HCT116 (cell line): Measurements from ENCODE around the gene SOX9. TPM values are rescaled to one million over a fixed set of nuclear protein-coding genes. Genes with fewer than 3 reads are reported as not detected.

Source experiments
- ATAC-seq: fragments of 200-7000 bp; cut with Tn5 transposase; 2 replicates; pipeline ENCODE4 v1.9.1; 2020; ENCODE audit warnings: mild to moderate bottlenecking, moderate library complexity
- BruUV-seq: library from RNA; stranded (reverse); fragments of 400-500 nt; replicated peaks from 2 replicates; lab custom pipeline; 2021; lab: Mats Ljungman, UMichigan
- CTCF ChIA-PET: fragments of 300-600 bp; sonication (Branson Sonifier 250); formaldehyde crosslinking; loops from one replicate; lab custom pipeline; 2021; ENCODE audit warnings: antibody characterized with exemption; lab: Charles Lee
- POLR2A ChIA-PET: fragments of 300-600, 350-600 bp; sonication (Branson Sonifier 250); formaldehyde crosslinking; loops from one replicate; lab custom pipeline; 2021; ENCODE audit warnings: antibody characterized with exemption; lab: Charles Lee
- RAD21 ChIA-PET, 2 experiments: fragments of 300-600 bp; sonication (Branson Sonifier 250); formaldehyde crosslinking; loops; one replicate each; lab custom pipeline; 2023; ENCODE audit warnings: low total read pairs in 2 of 2; ENCODE audit not compliant: uncharacterized antibody in 2 of 2, unreplicated experiment in 2 of 2, low non-redundant PET in 1 of 2; lab: Charles Lee
- DNase-seq: peaks from one replicate; pipeline ENCODE4 v3.0.0-alpha.2; 2010; ENCODE audit warnings: low read depth, low spot score
- H2AFZ ChIP-seq: fragments of 200-600 bp; shearing (Covaris generic), sonication (generic); 2 replicates; pipeline ENCODE4 v1.6.1; 2017; ENCODE audit warnings: low read depth, mixed run types, mixed read lengths, antibody characterized with exemption, low read length; ENCODE audit not compliant: poor library complexity, severe bottlenecking
- H3K27ac ChIP-seq: 2 replicates; pipeline ENCODE4 v1.5.1; 2012; ENCODE audit warnings: low read depth, low read length
- H3K27me3 ChIP-seq: fragments of 200-600 bp; sonication (generic); 2 replicates; pipeline ENCODE4 v1.6.1; 2016; ENCODE audit warnings: mixed run types, low read length, mixed read lengths; ENCODE audit not compliant: insufficient read depth
- H3K36me3 ChIP-seq, 2 experiments: fragments of 200-500 bp in 1 of 2; fragments of 200-600 bp in 1 of 2; sonication (Bioruptor generic) in 1 of 2; sonication (generic) in 1 of 2; 2 replicates each; pipeline versions ENCODE4 v1.5.1 to v1.6.1; 2014 to 2016; ENCODE audit warnings: low read length in 2 of 2, inconsistent platforms in 1 of 2, mixed read lengths in 1 of 2, mixed run types in 1 of 2; ENCODE audit not compliant: insufficient read depth in 2 of 2, control insufficient read depth in 1 of 2
- H3K4me1 ChIP-seq, 2 experiments: fragments of 200-600 bp in 1 of 2; sonication (generic) in 1 of 2; 2 replicates each; pipeline versions ENCODE4 v1.5.1 to v1.6.1; 2012 to 2017; ENCODE audit warnings: low read length in 2 of 2, inconsistent platforms in 1 of 2, mild to moderate bottlenecking in 1 of 2, mixed read lengths in 1 of 2, mixed run types in 1 of 2, moderate library complexity in 1 of 2; ENCODE audit not compliant: insufficient read depth in 2 of 2, control insufficient read depth in 1 of 2
- H3K4me2 ChIP-seq: fragments of 200-600 bp; sonication (generic); 2 replicates; pipeline ENCODE4 v1.6.1; 2017; ENCODE audit warnings: mixed run types, low read length, mixed read lengths
- H3K4me3 ChIP-seq, 2 experiments: fragments of 200-600 bp in 1 of 2; sonication (generic) in 1 of 2; replicated peaks in 1 of 2; 2 replicates each; pipeline ENCODE4 v1.5.1; 2011 to 2016; ENCODE audit warnings: low read length in 2 of 2, control low read depth in 1 of 2, low read depth in 1 of 2, mild to moderate bottlenecking in 1 of 2, mixed read lengths in 1 of 2, mixed run types in 1 of 2
- H3K79me2 ChIP-seq: fragments of 200-600 bp; sonication (generic); 2 replicates; pipeline ENCODE4 v1.6.1; 2017; ENCODE audit warnings: mild to moderate bottlenecking, mixed run types, low read length, moderate library complexity, mixed read lengths; ENCODE audit not compliant: insufficient read depth
- H3K9ac ChIP-seq: fragments of 200-600 bp; sonication (generic); 2 replicates; pipeline ENCODE4 v1.6.1; 2016; ENCODE audit warnings: low read length, mixed read lengths
- H3K9me2 ChIP-seq: fragments of 200-600 bp; sonication (generic), shearing (Covaris generic); 2 replicates; pipeline ENCODE4 v1.6.1; 2017; ENCODE audit warnings: mixed run types, mild to moderate bottlenecking, moderate library complexity; ENCODE audit not compliant: insufficient read depth
- H3K9me3 ChIP-seq, 2 experiments: fragments of 200-500 bp in 1 of 2; fragments of 200-600 bp in 1 of 2; sonication (Bioruptor generic) in 1 of 2; sonication (generic) in 1 of 2; 2 replicates each; pipeline ENCODE4 v1.6.1; 2014 to 2017; ENCODE audit warnings: low read length in 2 of 2, mixed read lengths in 2 of 2, inconsistent platforms in 1 of 2, low read depth in 1 of 2, mild to moderate bottlenecking in 1 of 2, mixed run types in 1 of 2, moderate library complexity in 1 of 2; ENCODE audit not compliant: control insufficient read depth in 1 of 2, insufficient read depth in 1 of 2
- H4K20me1 ChIP-seq: fragments of 200-600 bp; sonication (generic), shearing (Covaris generic); 2 replicates; pipeline ENCODE4 v1.6.1; 2017; ENCODE audit warnings: mixed run types, mild to moderate bottlenecking, moderate library complexity; ENCODE audit not compliant: insufficient read depth
- ATF3 ChIP-seq: IDR thresholded peaks from 2 replicates; pipeline ENCODE4 v1.6.1; 2012
- CEBPB ChIP-seq: IDR thresholded peaks from 2 replicates; pipeline ENCODE4 v1.6.1; 2012; ENCODE audit warnings: low read depth
- CTCF ChIP-seq, 3 experiments: fragments of 200-600 bp in 1 of 3; sonication (generic) in 1 of 3; IDR thresholded peaks in 2 of 3; conservative IDR thresholded peaks in 1 of 3; 2 replicates each; pipeline ENCODE4 v1.5.1; 2012 to 2017; ENCODE audit warnings: low read depth in 2 of 3, low read length in 2 of 3, antibody characterized with exemption in 1 of 3, borderline replicate concordance in 1 of 3, control low read depth in 1 of 3, mild to moderate bottlenecking in 1 of 3, mixed read lengths in 1 of 3, mixed run types in 1 of 3, moderate library complexity in 1 of 3; ENCODE audit not compliant: insufficient read depth in 1 of 3
- EGR1 ChIP-seq: IDR thresholded peaks from 2 replicates; pipeline ENCODE4 v1.6.1; 2012; ENCODE audit warnings: low read depth
- EZH2 ChIP-seq: fragments of 200-600 bp; sonication (generic); IDR thresholded peaks from 2 replicates; pipeline ENCODE4 v1.6.1; 2017; ENCODE audit warnings: antibody characterized with exemption, mixed run types
- EZH2phosphoT487 ChIP-seq: fragments of 200-600 bp; IDR thresholded peaks from 2 replicates; pipeline ENCODE4 v1.6.1; 2018; ENCODE audit warnings: antibody characterized with exemption, borderline replicate concordance
- FOSL1 ChIP-seq: IDR thresholded peaks from 2 replicates; pipeline ENCODE4 v1.6.1; 2012; ENCODE audit warnings: low read depth
- JUND ChIP-seq: IDR thresholded peaks from 2 replicates; pipeline ENCODE4 v1.6.1; 2012
- MAX ChIP-seq: IDR thresholded peaks from 2 replicates; pipeline ENCODE4 v1.6.1; 2012
- POLR2A ChIP-seq: IDR thresholded peaks from 2 replicates; pipeline ENCODE4 v1.7.0; 2011; ENCODE audit warnings: borderline replicate concordance; ENCODE audit not compliant: insufficient read depth, insufficient read length; ENCODE audit errors: extremely low read depth
- POLR2AphosphoS5 ChIP-seq: IDR thresholded peaks from 2 replicates; pipeline ENCODE4 v1.6.1; 2011; ENCODE audit warnings: mild to moderate bottlenecking, low read depth, low read length, moderate library complexity
- RAD21 ChIP-seq: IDR thresholded peaks from 2 replicates; pipeline ENCODE4 v1.6.1; 2012; ENCODE audit warnings: low read depth, mild to moderate bottlenecking
- SRF ChIP-seq: IDR thresholded peaks from 2 replicates; pipeline ENCODE4 v1.6.1; 2012; ENCODE audit warnings: low read depth
- TCF7L2 ChIP-seq: IDR thresholded peaks from 2 replicates; pipeline ENCODE4 v1.7.0; 2011; ENCODE audit warnings: borderline replicate concordance, inconsistent platforms; ENCODE audit not compliant: insufficient read depth, insufficient read length; ENCODE audit errors: extremely low read depth
- ZBTB33 ChIP-seq: IDR thresholded peaks from 2 replicates; pipeline ENCODE4 v1.6.1; 2011; ENCODE audit warnings: mild to moderate bottlenecking, low read length, moderate library complexity; ENCODE audit not compliant: insufficient replicate concordance; ENCODE audit errors: extremely low read depth
- ZFX ChIP-seq: fragments of 450-650 bp; IDR thresholded peaks from 2 replicates; pipeline ENCODE4 v1.6.1; 2017
- ZNF274 ChIP-seq: fragments of 200-500 bp; sonication (Bioruptor generic); IDR thresholded peaks from 2 replicates; pipeline ENCODE4 v1.6.1; 2014; ENCODE audit warnings: mild to moderate bottlenecking, low read depth, low read length, inconsistent platforms
- intact Hi-C: fragments of 100-400 bp; cut with micrococcal nuclease; formaldehyde crosslinking; loops from 2 replicates; pipeline ENCODE4 v1.10.0; 2022
- total RNA-seq: library from RNA; stranded (reverse); gene quantifications from one replicate; pipeline ENCODE4 v1.2.1, GENCODE V29; 2021; ENCODE audit not compliant: unreplicated experiment

SOX9 gene
- total RNA-seq, 1 experiment from 2014 or later, result 69.2 TPM

GRCh38 chr17:72126575-72127486 is 6.0 kb downstream of the SOX9 start:
- intact Hi-C loops, result loop anchor here (5.0 kb wide), 3 partner anchors 210 to 770 kb away; no protein-coding TSS in a partner anchor
- Histone ChIP-seq H3K9ac (peak overlapping the region; percentile 3), H4K20me1 (no peaks in the 10 kb centered on the region), H3K4me3 (no peak overlapping the region), H3K4me1 (peaks cover 36 to 55% of the 10 kb centered on the region in 2 experiments), H3K27ac (peak overlapping the region; percentile 31; the same call in 1 of the 2 replicates), H2AFZ (no peak overlapping the region), H3K4me2 (peak overlapping the region; percentile 55), H3K36me3 (peaks cover 12 to 19% of the 10 kb centered on the region in 2 experiments), H3K9me3 (no peaks in the 10 kb centered on the region), H3K79me2 (peaks cover 28% of the 10 kb centered on the region), H3K27me3 (no peaks in the 10 kb centered on the region), H3K9me2 (no peaks in the 10 kb centered on the region)
- BruUV-seq, result no TSS peak
- ChIA-PET POLR2A (interaction anchor here (0.9 to 2.3 kb wide), 4 partner anchors 10 to 413 kb away, joined by 3 to 5 read pairs (median 4); no protein-coding TSS in a partner anchor), CTCF (interaction anchor here (1.5 kb wide), 1 partner anchor 304 kb away, joined by 8 read pairs; no protein-coding TSS in a partner anchor), RAD21 (interaction anchor here in 1 of 2 experiments (0.8 kb wide), 1 partner anchor 212 kb away, joined by 3 read pairs; no protein-coding TSS in a partner anchor)
- ATAC-seq (peak; percentile 77), DNase-seq (peak; percentile 91)
- peak; percentile 43 for TF ChIP-seq RAD21
- TF ChIP-seq FOSL1, result peak; percentile 79
- no peak for TF ChIP-seq EZH2
- peak in 1 of 3 experiments; percentile 24; a peak in 1 of 6 replicates for TF ChIP-seq CTCF (IDR thresholded peaks at IDR 0.05 in 2 of 3, conservative IDR thresholded peaks at IDR 0.05 in 1 of 3; ENCODE audit: borderline replicate concordance in 1 of 3, insufficient read depth in 1 of 3, low read depth in 2 of 3, low read length in 2 of 3)
- peak; percentile 87 for TF ChIP-seq CEBPB
- TF ChIP-seq SRF, result peak; percentile 58; the same call in 1 of the 2 replicates
- TF ChIP-seq MAX, result peak; percentile 79
- no peak for TF ChIP-seq ZNF274
- no peak; the same call in 1 of the 2 replicates for TF ChIP-seq ATF3
- TF ChIP-seq EGR1, result no peak
- TF ChIP-seq POLR2AphosphoS5, result peak; percentile 80
- TF ChIP-seq POLR2A, result no peak
- no peak for TF ChIP-seq EZH2phosphoT487
- TF ChIP-seq ZBTB33, result no peak
- TF ChIP-seq TCF7L2, result peak; percentile 73
- TF ChIP-seq ZFX, result no peak
- peak; percentile 92 for TF ChIP-seq JUND
